ENCODE data around the gene OR8H3.

DNA sequence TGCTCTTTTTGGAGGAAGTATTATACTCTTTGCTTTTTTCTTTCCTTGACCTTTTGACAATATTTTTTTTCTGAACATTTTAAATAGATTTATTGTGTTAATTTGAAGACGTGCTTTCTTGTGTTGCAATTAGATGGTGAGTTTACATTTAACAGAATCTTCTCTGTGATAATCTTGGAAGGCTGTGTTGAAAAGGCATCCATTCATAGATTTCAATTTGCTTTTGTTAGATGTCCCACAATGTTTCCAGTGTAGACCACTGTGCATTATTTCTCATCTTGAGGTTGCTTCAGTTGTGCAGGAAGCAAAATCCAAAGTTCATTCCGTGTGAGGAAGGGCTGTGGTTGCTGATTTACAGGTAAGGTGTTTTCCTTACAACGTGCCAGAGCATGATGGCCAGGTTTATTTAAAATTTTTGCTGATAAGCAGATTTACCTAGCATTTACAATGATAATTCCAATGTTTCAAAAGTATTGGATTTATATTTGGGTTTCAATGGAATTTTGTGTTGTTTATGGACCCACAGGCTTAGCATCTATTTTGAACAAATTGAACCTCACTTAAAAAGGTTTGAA is 50.2 kb downstream of the OR8H3 start:
- no peak for TF ChIP-seq POLR2A (IDR thresholded peaks at IDR 0.05; ENCODE audit: low read depth, low read length)
- no peak for TF ChIP-seq HDAC6 (IDR thresholded peaks at IDR 0.05; ENCODE audit: unreplicated experiment)
- TF ChIP-seq TAF1 (IDR thresholded peaks at IDR 0.05; ENCODE audit: borderline replicate concordance, low read depth, low read length): no peak
- TF ChIP-seq ZNF217 (IDR thresholded peaks at IDR 0.05): no peak
- TF ChIP-seq, protein P1, sequence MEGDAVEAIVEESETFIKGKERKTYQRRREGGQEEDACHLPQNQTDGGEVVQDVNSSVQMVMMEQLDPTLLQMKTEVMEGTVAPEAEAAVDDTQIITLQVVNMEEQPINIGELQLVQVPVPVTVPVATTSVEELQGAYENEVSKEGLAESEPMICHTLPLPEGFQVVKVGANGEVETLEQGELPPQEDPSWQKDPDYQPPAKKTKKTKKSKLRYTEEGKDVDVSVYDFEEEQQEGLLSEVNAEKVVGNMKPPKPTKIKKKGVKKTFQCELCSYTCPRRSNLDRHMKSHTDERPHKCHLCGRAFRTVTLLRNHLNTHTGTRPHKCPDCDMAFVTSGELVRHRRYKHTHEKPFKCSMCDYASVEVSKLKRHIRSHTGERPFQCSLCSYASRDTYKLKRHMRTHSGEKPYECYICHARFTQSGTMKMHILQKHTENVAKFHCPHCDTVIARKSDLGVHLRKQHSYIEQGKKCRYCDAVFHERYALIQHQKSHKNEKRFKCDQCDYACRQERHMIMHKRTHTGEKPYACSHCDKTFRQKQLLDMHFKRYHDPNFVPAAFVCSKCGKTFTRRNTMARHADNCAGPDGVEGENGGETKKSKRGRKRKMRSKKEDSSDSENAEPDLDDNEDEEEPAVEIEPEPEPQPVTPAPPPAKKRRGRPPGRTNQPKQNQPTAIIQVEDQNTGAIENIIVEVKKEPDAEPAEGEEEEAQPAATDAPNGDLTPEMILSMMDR (IDR thresholded peaks at IDR 0.05 in 2 of 3, conservative IDR thresholded peaks at IDR 0.05 in 1 of 3; ENCODE audit: control insufficient read depth in 2 of 3, extremely low read depth in 1 of 3, insufficient read depth in 1 of 3, low read depth in 3 of 3, low read length in 3 of 3): no peak
- no peak for TF ChIP-seq HCFC1 (IDR thresholded peaks at IDR 0.05; ENCODE audit: low read length)
- TF ChIP-seq PAX8 (IDR thresholded peaks at IDR 0.05): no peak
- TF ChIP-seq ZNF274 (IDR thresholded peaks at IDR 0.05; ENCODE audit: insufficient read depth, insufficient read length): no peak
- no peak for TF ChIP-seq NRF1 (conservative IDR thresholded peaks at IDR 0.05; ENCODE audit: low read depth, low read length)
- no peak for TF ChIP-seq EP300 (IDR thresholded peaks at IDR 0.05; ENCODE audit: borderline replicate concordance in 1 of 2, control insufficient read depth in 1 of 2, low read depth in 2 of 2, low read length in 2 of 2)
- TF ChIP-seq POLR2AphosphoS2 (IDR thresholded peaks at IDR 0.05; ENCODE audit: low read depth, low read length): no peak
- no peak for TF ChIP-seq PML (IDR thresholded peaks at IDR 0.05; ENCODE audit: low read length)
- no peak for TF ChIP-seq RB1 (IDR thresholded peaks at IDR 0.05; ENCODE audit: borderline replicate concordance)

Data from GM12878 (cell line).